Neural cell (in vitro differentiated cells): ENCODE measurements around the gene POLR1G. TPM values are rescaled to one million over a fixed set of nuclear protein-coding genes. Genes with fewer than 3 reads are reported as not detected.

Source experiments
- polyA plus RNA-seq: library from polyadenylated mRNA; depleted of rRNA; stranded (reverse); fragments of >200 nt; gene quantifications from 2 replicates; pipeline ENCODE4 v1.2.3, GENCODE V29; 2014
- small RNA-seq, 3 experiments: library from RNA; depleted of rRNA; stranded (forward); fragments of <200 nt; gene quantifications; one replicate each; pipeline ENCODE3, GENCODE V24; 2012

Gene POLR1G
- polyA plus RNA-seq, 1 donor from 2014 or later, result 2.4 TPM

Small RNA genes within 50 kb of the gene (small RNA-seq; reads per million reads assigned to genes)
- 0 reads per million in 3 experiments for gene MIR6088

Other genes with a start within 250 kb of the POLR1G start
- 1.6 and 2.8 TPM in 2 replicates for gene NKPD1, start 245.7 kb upstream of the POLR1G start, polyA plus RNA-seq
- 34.9 and 48.5 TPM in 2 replicates for gene TRAPPC6A, start 228.4 kb upstream of the POLR1G start, polyA plus RNA-seq
- gene BLOC1S3, start 227.9 kb upstream of the POLR1G start, polyA plus RNA-seq, result 1.8 and 4.3 TPM in 2 replicates
- gene EXOC3L2, start 161.2 kb upstream of the POLR1G start, polyA plus RNA-seq, result not detected in 2 replicates
- 11.6 and 23.1 TPM in 2 replicates for gene MARK4, start 155.4 kb upstream of the POLR1G start, polyA plus RNA-seq
- 0.14 TPM in 1 of 2 replicates, not detected in the other for gene CKM, start 83.8 kb upstream of the POLR1G start, polyA plus RNA-seq
- gene KLC3, start 65.9 kb upstream of the POLR1G start, polyA plus RNA-seq, result 0.44 TPM in 1 of 2 replicates, not detected in the other
- 28.8 and 39.0 TPM in 2 replicates for gene ERCC2, start 36.1 kb upstream of the POLR1G start, polyA plus RNA-seq
- gene PPP1R13L, start 1.6 kb upstream of the POLR1G start, polyA plus RNA-seq, result 0.74 TPM in 1 of 2 replicates, not detected in the other
- gene ERCC1, start 17.3 kb downstream of the POLR1G start, polyA plus RNA-seq, result 69.2 and 80.8 TPM in 2 replicates
- gene FOSB, start 61.4 kb downstream of the POLR1G start, polyA plus RNA-seq, result 1.4 and 2.1 TPM in 2 replicates
- 70.3 and 83.9 TPM in 2 replicates for gene RTN2, start 90.4 kb downstream of the POLR1G start, polyA plus RNA-seq
- gene PPM1N, start 91.8 kb downstream of the POLR1G start, polyA plus RNA-seq, result 1.0 and 1.8 TPM in 2 replicates
- 6.1 and 15.6 TPM in 2 replicates for gene VASP, start 100.8 kb downstream of the POLR1G start, polyA plus RNA-seq
- gene OPA3, start 178.2 kb downstream of the POLR1G start, polyA plus RNA-seq, result 3.3 and 6.0 TPM in 2 replicates
- gene GPR4, start 195.6 kb downstream of the POLR1G start, polyA plus RNA-seq, result 0.25 TPM in 1 of 2 replicates, not detected in the other
- 18.9 and 19.2 TPM in 2 replicates for gene EML2, start 232.8 kb downstream of the POLR1G start, polyA plus RNA-seq